Neural crest cell (in vitro differentiated cells): ENCODE data around the gene ANKS1A. TPM values are rescaled to one million over a fixed set of nuclear protein-coding genes. Genes with fewer than 3 reads are reported as not detected.

Experiments
- DNase-seq: peaks from one replicate; pipeline ENCODE4 v3.0.0; 2021; ENCODE audit warnings: low read depth, mixed read lengths, low spot score
- H3K27ac Mint-ChIP-seq: one replicate; pipeline ENCODE4 v1.8.0; 2021; ENCODE audit warnings: mild to moderate bottlenecking, mixed read lengths; ENCODE audit not compliant: unreplicated experiment
- H3K27me3 Mint-ChIP-seq: 2 replicates; pipeline ENCODE4 v1.8.0; 2021; ENCODE audit warnings: low read depth, mild to moderate bottlenecking, mixed read lengths
- H3K36me3 Mint-ChIP-seq: 2 replicates; pipeline ENCODE4 v1.8.0; 2021; ENCODE audit warnings: low read depth, mild to moderate bottlenecking, mixed read lengths
- H3K4me1 Mint-ChIP-seq: 2 replicates; pipeline ENCODE4 v1.8.0; 2021; ENCODE audit warnings: mixed read lengths
- H3K4me3 Mint-ChIP-seq: one replicate; pipeline ENCODE4 v1.8.0; 2021; ENCODE audit warnings: mild to moderate bottlenecking, mixed read lengths
- H3K9me3 Mint-ChIP-seq: 2 replicates; pipeline ENCODE4 v1.8.0; 2021; ENCODE audit warnings: mixed read lengths
- total RNA-seq: library from RNA; stranded (reverse); gene quantifications from 2 replicates; pipeline ENCODE4 v1.2.1, GENCODE V29; 2021
- TF ChIP-seq, protein P1 (sequence below): fragments of 200-600 bp; sonication (generic); conservative IDR thresholded peaks from 2 replicates; pipeline ENCODE4 v1.5.0; 2021; ENCODE audit warnings: antibody characterized with exemption, mild to moderate bottlenecking

ANKS1A gene
- total RNA-seq, 1 donor from 2014 or later = 33.2 TPM

- Mint-ChIP-seq H3K27ac (no peak overlapping the region), H3K36me3 (no peaks in the 10 kb centered on the region), H3K9me3 (no peaks in the 10 kb centered on the region), H3K27me3 (no peaks in the 10 kb centered on the region), H3K4me3 (no peak overlapping the region), H3K4me1 (peaks cover 12% of the 10 kb centered on the region)
- no peak for DNase-seq
- TF ChIP-seq, protein P1, sequence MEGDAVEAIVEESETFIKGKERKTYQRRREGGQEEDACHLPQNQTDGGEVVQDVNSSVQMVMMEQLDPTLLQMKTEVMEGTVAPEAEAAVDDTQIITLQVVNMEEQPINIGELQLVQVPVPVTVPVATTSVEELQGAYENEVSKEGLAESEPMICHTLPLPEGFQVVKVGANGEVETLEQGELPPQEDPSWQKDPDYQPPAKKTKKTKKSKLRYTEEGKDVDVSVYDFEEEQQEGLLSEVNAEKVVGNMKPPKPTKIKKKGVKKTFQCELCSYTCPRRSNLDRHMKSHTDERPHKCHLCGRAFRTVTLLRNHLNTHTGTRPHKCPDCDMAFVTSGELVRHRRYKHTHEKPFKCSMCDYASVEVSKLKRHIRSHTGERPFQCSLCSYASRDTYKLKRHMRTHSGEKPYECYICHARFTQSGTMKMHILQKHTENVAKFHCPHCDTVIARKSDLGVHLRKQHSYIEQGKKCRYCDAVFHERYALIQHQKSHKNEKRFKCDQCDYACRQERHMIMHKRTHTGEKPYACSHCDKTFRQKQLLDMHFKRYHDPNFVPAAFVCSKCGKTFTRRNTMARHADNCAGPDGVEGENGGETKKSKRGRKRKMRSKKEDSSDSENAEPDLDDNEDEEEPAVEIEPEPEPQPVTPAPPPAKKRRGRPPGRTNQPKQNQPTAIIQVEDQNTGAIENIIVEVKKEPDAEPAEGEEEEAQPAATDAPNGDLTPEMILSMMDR = no peak
Observed at GRCh38 chr6:35064290-35064689, 175.2 kb downstream of the ANKS1A start.

DNA sequence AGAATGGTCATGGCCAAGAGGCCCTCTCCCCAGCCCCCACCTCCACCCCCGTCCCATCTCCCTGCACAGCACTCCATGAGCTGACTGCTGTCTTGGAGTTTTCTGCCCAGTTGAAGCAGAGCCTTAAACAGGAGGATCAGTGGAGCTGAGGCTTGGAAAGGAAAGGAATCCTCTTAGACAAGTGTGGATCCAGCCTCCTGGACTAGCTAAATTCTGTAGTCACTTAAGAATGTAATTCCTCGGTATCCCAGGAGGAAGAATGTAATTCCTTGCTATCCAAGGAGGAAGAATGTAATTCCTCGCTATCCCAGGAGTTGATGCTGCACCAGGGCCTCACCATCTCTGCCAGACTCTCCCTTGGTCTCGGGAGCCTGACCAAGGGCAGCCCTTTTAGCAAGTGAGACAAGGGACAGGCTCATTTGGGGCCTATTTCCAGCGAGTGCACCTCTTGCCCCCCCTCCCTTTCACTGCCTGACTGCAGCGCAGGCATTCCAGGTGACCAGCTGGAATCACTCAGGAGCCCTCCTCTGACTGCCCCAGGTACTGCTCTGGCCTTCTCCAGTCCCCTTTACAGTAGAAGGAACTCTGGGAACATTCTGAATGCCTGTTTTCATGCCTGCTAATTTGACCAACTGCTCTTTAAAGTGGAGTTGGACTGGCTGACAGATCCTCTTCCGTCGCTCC lies 175.8 kb downstream of the ANKS1A start:
- Mint-ChIP-seq H3K9me3 (no peaks in the 10 kb centered on the region), H3K4me1 (peaks cover 6% of the 10 kb centered on the region), H3K27me3 (no peaks in the 10 kb centered on the region), H3K27ac (no peak overlapping the region), H3K36me3 (no peaks in the 10 kb centered on the region), H3K4me3 (no peak overlapping the region)
- no peak for DNase-seq
- TF ChIP-seq, protein P1 = no peak

- TF ChIP-seq, protein P1 = no peak
- Mint-ChIP-seq H3K27me3 (no peaks in the 10 kb centered on the region), H3K4me1 (peaks cover 9% of the 10 kb centered on the region), H3K36me3 (no peaks in the 10 kb centered on the region), H3K4me3 (no peak overlapping the region), H3K27ac (no peak overlapping the region), H3K9me3 (no peaks in the 10 kb centered on the region)
- no peak for DNase-seq
Observed at GRCh38 chr6:35065441-35065800, 176.4 kb downstream of the ANKS1A start.

- TF ChIP-seq, protein P1 = no peak
- H3K27ac Mint-ChIP-seq = no peak overlapping the region
- no peaks in the 10 kb centered on the region for H3K27me3 Mint-ChIP-seq
- H3K9me3 Mint-ChIP-seq = no peaks in the 10 kb centered on the region
- no peak for DNase-seq
- no peak overlapping the region for H3K4me3 Mint-ChIP-seq
- H3K4me1 Mint-ChIP-seq = peaks cover 9% of the 10 kb centered on the region
- H3K36me3 Mint-ChIP-seq = no peaks in the 10 kb centered on the region
Observed at GRCh38 chr6:35065870-35066269, 176.8 kb downstream of the ANKS1A start.

GRCh38 chr6:35067234-35067633 lies 178.2 kb downstream of the ANKS1A start:
- Mint-ChIP-seq H3K9me3 (no peaks in the 10 kb centered on the region), H3K4me1 (peaks cover 9% of the 10 kb centered on the region), H3K4me3 (no peak overlapping the region), H3K27ac (no peak overlapping the region), H3K36me3 (no peaks in the 10 kb centered on the region), H3K27me3 (no peaks in the 10 kb centered on the region)
- no peak for DNase-seq
- TF ChIP-seq, protein P1 = no peak
